ENCODE measurements around the gene TIMM10. TPM values are rescaled to one million over a fixed set of nuclear protein-coding genes. Genes with fewer than 3 reads are reported as not detected.
A peak's percentile ranks its signal among the peaks of the same experiment; 100 is the strongest.
"Not testable (repeated sequence)": the region's sequence is repeated elsewhere in the genome, so short reads cannot be mapped to it uniquely, and the experiment has no call there.

Gene TIMM10
- total RNA-seq, 1 experiment from 2014 or later: 115 TPM

DNA sequence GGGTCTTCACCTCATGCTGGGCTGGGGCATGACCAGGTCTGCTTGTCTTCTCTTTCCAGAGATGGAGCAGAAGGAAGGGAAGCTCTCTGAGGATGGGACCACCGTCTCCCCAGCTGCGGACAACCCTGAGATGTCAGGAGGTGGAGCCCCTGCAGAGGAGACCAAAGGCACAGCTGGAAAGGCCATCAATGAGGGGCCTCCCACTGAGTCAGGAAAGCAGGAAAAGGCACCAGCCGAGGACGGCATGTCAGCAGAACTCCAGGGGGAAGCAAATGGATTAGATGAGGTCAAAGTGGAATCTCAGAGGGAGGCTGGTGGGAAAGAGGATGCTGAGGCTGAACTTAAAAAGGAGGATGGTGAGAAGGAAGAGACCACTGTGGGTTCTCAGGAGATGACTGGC lies 12.0 kb upstream of the TIMM10 start:
- DNase-seq (ENCODE audit: low read depth): no peak

GRCh38 chr11:57541169-57541568 lies 10.6 kb upstream of the TIMM10 start:
- no peak for DNase-seq (ENCODE audit: low read depth)

DNA sequence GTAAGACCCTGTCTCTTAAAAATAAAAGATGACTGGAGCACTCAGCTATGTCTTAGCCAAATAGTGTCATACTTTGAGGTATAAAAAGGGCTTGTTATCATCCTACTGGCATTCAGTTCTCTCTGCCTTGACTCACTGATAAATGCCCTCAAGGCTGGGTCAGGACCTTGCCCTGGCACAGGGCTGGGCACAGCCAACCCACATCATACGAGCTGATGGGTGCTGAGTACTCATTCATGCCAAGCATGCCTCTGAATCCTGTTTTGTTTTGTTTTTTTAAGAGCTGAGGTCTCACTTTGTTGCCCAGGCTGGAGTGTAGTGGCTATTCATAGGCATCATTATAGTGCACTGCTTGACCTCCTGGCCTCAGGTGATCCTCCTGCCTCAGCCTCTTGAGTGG lies 8.8 kb upstream of the TIMM10 start:
- no peak for DNase-seq (ENCODE audit: low read depth)

DNA sequence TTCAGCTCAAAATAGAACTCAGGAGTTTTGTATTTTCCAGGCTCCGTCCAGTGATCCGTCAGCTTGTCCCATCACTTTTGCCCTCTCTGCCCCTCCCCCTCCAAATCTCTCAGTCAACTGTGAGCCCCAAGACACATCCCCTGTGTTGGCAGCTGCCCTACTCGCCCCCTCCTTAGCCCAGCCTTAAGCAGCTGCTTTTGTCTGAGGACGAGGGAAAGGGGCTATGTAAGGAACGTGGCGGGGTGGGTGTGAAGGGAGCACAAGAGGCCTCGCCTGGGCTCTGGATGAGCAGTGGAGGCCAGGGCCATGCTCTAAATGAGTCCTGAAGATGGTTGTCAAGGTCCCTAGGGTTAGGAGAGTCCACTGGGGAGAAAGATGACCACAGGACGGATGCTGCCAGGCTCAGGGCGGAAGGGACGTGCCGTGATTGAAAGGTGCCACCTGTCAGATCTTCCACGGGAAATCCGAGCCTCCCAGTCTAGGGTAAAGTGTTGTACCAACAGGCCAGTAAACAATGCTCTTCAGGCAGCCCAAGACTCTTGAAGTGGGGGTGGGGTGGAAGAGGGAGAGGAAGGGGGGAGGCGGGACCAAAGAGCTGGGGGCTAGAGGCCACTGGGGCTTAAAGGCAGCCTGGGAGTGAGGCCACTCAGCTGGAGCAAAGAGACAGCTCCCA lies 6.5 kb upstream of the TIMM10 start, which contains the start of gene SMTNL1:
Gene SMTNL1 (plus strand): TSS at position 649 of the 673 bp plus-strand sequence. CDS start 5,048 bp downstream, outside the sequence.
- DNase-seq (ENCODE audit: low read depth): no peak

DNA sequence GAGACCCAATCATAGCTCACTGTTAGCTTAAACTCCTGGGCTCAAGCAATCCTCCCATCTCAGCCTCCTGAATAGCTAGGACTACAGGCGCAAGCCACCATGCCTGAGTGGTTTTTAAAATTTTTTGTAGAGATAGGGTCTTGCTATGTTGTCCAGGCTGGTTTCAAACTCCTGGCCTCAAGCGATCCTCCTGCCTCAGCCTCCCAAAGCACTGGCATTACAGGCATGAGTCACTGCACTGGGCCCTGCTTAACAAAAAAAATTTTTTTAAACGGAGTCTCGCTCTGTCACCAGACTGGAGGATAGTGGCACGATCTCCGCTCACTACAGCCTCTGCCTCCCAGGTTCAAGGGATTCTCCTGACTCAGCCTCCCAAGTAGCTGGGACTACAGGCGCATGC lies 3.9 kb upstream of the TIMM10 start:
- DNase-seq (ENCODE audit: low read depth): not testable (repeated sequence)

DNA sequence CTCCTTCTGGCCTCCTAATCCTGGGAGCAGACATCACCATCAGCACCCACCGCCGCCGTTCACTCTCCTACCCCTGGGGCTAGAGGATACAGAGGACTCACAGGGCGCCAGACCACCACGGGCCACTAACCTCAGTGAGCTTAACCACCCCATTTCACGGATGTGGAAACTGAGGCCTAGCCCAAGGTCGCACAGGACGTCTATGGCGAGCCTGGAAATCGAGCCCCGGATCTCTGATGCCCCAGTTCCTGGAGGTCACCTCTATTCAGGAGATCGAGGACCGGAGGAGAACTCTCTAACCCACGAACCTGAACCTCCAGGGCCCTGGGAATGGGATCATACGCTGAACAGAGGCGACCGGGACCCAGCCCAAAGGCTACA lies 349 bp downstream of the TIMM10 start:
- no peak for DNase-seq (ENCODE audit: low read depth)

- DNase-seq (ENCODE audit: low read depth): no peak
These were observed 1.5 kb downstream of the TIMM10 start for GRCh38 chr11:57529012-57529411.

GRCh38 chr11:57527056-57527631 lies 3.4 kb downstream of the TIMM10 start:
- peak; percentile 52 for DNase-seq (ENCODE audit: low read depth)

- DNase-seq (ENCODE audit: low read depth): no peak
These were observed 7.1 kb downstream of the TIMM10 start for GRCh38 chr11:57523419-57523818.

DNA sequence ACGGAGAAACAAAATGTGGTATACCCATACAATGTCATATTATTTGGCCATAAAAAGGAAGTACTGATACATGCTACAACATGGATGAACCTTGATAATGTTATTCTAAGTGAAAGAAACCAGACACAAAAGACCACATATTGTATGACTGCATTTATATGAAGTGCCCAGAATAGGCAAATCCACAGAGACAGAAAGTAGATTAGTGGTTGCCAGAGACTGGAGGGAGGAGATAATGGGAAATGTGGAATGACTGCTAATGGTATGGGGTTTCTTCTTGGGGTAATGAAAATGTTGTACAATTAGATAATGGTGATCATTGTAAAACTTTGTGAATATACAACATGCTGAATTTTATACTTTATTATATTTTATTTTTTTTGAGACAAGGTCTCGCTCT lies 9.4 kb downstream of the TIMM10 start:
- no peak for DNase-seq (ENCODE audit: low read depth)

DNA sequence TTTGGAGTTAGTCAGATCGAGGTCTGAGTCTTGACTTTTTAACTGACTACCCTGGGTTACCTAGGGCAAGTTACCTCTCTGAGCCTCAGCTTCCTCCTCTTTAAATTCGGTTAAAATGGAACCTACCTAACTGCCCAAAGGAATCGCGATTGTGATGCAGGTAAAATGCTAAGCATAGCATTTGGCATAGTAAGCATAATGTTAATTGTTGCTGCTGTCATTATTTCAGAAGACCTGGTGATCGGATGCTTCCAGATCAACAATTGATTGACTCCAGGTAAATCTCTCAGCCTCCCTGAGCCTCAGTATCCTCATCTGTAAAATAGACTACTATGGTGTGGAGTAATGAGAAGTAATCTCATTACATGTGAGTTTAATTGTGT lies 14.5 kb downstream of the TIMM10 start:
- DNase-seq (ENCODE audit: low read depth): no peak

- DNase-seq (ENCODE audit: low read depth): peak; percentile 64
These were observed 15.1 kb downstream of the TIMM10 start, which contains the start of gene SLC43A1 for GRCh38 chr11:57515332-57516060. SLC43A1 (minus strand) TSS chr11:57515702; CDS start chr11:57514111, 1,591 bp downstream.

DNA sequence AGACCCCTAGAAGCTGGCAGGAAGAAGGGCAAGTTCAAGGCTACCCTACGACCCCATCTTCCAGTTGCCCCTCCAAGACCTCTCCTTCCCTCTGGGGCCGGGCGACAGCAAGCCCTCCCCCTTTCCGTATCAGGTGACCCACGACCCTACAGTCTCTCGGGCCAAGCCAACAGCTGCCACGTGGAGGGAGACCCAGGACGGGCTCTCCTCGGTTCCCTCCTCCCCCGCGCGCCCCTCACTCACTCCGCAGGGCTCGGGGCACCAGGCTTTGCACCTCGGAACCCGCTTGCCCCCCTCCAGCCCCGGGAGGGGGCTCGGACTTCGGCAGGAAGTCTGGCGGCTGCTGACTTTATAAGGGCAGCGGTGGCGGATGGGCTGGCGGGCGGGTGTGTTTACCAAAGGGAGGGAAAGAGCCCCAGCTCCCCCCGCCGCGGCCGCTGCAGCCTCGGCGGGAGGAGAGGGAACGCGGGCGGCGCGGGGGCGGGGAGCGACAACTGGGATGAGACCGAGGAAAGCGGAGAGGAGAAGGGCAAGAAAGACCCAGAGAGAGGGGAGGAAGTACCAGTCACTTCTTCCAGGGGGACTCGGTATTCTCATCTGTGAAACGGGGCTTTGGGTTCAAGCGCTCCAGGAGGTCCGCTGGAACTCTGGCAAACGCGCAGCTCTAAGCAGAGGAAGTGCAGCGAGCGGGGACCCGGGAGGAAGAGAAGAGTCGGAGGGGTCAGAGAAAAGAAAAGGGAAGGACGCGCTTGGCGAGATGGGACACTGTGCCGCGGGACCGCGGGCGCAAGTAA lies 15.8 kb downstream of the TIMM10 start:
- peak; percentile 40 for DNase-seq (ENCODE audit: low read depth)

- DNase-seq (ENCODE audit: low read depth): no peak
These were observed 16.5 kb downstream of the TIMM10 start for GRCh38 chr11:57513911-57514537.

GRCh38 chr11:57513452-57513795 lies 17.1 kb downstream of the TIMM10 start:
- DNase-seq (ENCODE audit: low read depth): no peak

- no peak for DNase-seq (ENCODE audit: low read depth)
These were observed 17.7 kb downstream of the TIMM10 start for GRCh38 chr11:57512646-57513451.

- DNase-seq (ENCODE audit: low read depth): no peak
These were observed 18.7 kb downstream of the TIMM10 start for GRCh38 chr11:57511741-57512430.

DNA sequence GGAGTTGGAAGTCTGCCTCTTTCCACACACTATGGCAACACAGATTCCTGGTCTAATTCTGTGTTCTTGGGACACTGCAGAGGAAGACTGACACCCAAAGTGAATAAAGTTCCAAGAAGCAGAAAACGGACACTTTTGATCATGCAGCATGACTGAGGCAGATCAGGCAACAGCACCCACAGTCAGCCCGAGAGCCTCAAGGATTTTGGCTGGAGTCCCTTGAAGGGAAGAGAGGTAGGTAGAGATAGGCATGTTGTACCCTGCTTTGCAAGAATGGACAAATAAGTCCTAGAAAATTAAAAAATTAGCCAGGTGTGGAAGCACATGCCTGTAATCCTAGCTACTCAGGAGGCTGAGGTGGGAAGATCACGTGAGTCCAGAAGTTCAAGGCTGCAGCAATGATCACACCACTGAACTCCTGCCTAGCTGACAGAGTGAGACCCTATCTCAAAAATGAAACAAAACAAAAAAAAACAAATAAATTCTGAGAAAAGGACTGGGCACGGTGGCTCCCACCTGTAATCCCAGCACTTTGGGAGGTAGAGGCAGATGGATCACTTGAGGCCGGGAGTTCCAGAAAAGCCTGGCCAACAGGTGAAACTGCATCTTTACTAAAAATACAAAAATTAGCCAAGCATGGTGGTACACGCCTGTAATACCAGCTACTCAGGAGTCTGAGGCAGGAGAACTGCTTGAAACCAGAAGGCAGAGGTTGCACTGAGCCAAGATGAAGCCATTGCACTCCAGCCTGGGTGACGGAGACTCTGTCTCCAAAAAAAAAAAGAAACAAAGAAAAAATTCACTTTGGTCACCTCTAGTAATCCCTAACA lies 22.0 kb downstream of the TIMM10 start:
- no peak for DNase-seq (ENCODE audit: low read depth)

- no peak for DNase-seq (ENCODE audit: low read depth)
These were observed 24.0 kb downstream of the TIMM10 start for GRCh38 chr11:57506522-57506921.

Data from HT1080 (cell line).